IPS-20b (cell line): ENCODE data around the gene ABCF1.

Experiments
- H3K27ac ChIP-seq: one replicate; pipeline ENCODE4 v1.5.1; 2013; ENCODE audit warnings: low read length
- H3K27me3 ChIP-seq: 2 replicates; pipeline ENCODE4 v1.6.1; 2013; ENCODE audit warnings: mild to moderate bottlenecking, low read length, inconsistent platforms; ENCODE audit not compliant: insufficient read depth
- H3K36me3 ChIP-seq: 2 replicates; pipeline ENCODE4 v1.6.1; 2013; ENCODE audit warnings: low read depth, mild to moderate bottlenecking, inconsistent platforms, low read length, moderate library complexity; ENCODE audit not compliant: insufficient read depth
- H3K4me1 ChIP-seq: 2 replicates; pipeline ENCODE4 v1.6.1; 2013; ENCODE audit warnings: mild to moderate bottlenecking, control low read depth, inconsistent platforms, low read length, moderate library complexity; ENCODE audit not compliant: insufficient read depth
- H3K4me3 ChIP-seq: 2 replicates; pipeline ENCODE4 v1.5.1; 2013; ENCODE audit warnings: mild to moderate bottlenecking, low read length, inconsistent platforms
- H3K9ac ChIP-seq: 2 replicates; pipeline ENCODE4 v1.6.1; 2013; ENCODE audit warnings: low read depth, mild to moderate bottlenecking, inconsistent platforms, low read length, moderate library complexity
- H3K9me3 ChIP-seq: 2 replicates; pipeline ENCODE4 v1.6.1; 2013; ENCODE audit warnings: mild to moderate bottlenecking, low read depth, low read length, inconsistent platforms; ENCODE audit not compliant: insufficient read depth

Gene ABCF1

DNA sequence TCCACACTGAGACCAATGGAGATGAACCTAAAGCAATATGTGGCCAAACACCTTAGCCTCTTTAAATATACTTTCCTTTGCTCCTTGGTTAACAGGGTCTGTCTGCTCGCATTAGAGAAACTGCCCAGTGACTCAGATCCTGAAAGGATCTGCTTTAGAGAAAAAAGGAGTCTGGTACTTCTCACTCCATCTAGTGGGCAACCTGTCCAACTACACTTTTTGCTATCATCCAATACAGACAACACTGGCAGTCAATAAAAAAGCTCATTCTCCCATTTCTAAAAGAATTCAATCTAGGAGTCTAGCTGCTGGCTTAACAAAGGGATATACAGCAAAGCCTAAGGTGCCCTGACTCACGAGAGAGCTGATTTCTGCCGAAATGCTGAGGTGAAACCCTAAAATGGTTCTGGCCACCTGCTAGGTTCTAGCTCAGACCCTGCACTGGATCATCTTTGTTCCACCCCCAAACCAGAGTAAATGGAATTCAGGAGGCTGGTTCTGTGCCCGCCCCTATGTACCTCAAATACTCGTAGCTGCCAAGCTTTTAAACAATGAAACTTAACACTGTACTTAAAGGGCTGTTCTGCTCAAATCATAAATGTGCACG is 26.5 kb upstream of the ABCF1 start:
- H3K9ac ChIP-seq = no peak overlapping the region

GRCh38 chr6:30547454-30547853 is 23.8 kb upstream of the ABCF1 start:
- H3K9ac ChIP-seq = no peak overlapping the region
- H3K4me3 ChIP-seq = no peak overlapping the region
- no peaks in the 10 kb centered on the region for H3K27me3 ChIP-seq
- peaks cover 62% of the 10 kb centered on the region for H3K36me3 ChIP-seq
- no peaks in the 10 kb centered on the region for H3K9me3 ChIP-seq
- no peak overlapping the region for H3K27ac ChIP-seq
- no peaks in the 10 kb centered on the region for H3K4me1 ChIP-seq

More for the DNA sequence above, 26.5 kb upstream of the ABCF1 start:
- Histone ChIP-seq H3K27me3 (no peaks in the 10 kb centered on the region), H3K4me3 (no peak overlapping the region), H3K36me3 (peaks cover 35% of the 10 kb centered on the region), H3K9me3 (no peaks in the 10 kb centered on the region), H3K27ac (no peak overlapping the region), H3K4me1 (no peaks in the 10 kb centered on the region)

- Histone ChIP-seq H3K4me3 (no peak overlapping the region), H3K27ac (no peak overlapping the region), H3K4me1 (no peaks in the 10 kb centered on the region), H3K27me3 (no peaks in the 10 kb centered on the region), H3K9ac (no peak overlapping the region), H3K36me3 (peaks cover 71% of the 10 kb centered on the region), H3K9me3 (no peaks in the 10 kb centered on the region)
These were observed 22.9 kb upstream of the ABCF1 start for GRCh38 chr6:30548375-30548774.

DNA sequence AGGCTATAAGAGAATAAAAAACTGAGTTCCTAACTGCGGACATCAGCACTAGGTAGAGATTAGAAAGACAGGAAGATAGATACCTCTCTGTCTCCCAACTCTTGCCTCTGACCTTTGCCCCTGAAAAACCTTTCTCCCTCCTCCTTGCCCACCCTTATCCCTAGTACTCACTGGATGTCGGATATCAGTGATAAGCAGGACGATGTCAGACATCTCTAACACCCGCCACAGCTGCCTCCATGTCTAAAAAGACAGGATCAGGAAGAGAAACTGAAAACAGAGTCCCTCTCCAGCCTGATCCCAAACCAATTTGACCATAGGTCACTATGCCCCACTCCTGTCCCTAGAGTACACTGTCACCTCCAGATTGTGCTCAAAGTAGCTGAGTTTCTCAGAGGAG is 16.8 kb upstream of the ABCF1 start:
- Histone ChIP-seq H3K4me3 (peak overlapping the region; percentile 88), H3K27me3 (no peaks in the 10 kb centered on the region), H3K4me1 (no peaks in the 10 kb centered on the region), H3K9ac (no peak overlapping the region), H3K9me3 (no peaks in the 10 kb centered on the region), H3K36me3 (peaks cover 61% of the 10 kb centered on the region), H3K27ac (no peak overlapping the region)

- H3K4me3 ChIP-seq = peak overlapping the region; percentile 88
- H3K36me3 ChIP-seq = peaks cover 57% of the 10 kb centered on the region
- H3K9ac ChIP-seq = peak overlapping the region; percentile 91; the same call in 1 of the 2 replicates
- H3K4me1 ChIP-seq = no peaks in the 10 kb centered on the region
- no peaks in the 10 kb centered on the region for H3K27me3 ChIP-seq
- peak overlapping the region; percentile 88 for H3K27ac ChIP-seq
- H3K9me3 ChIP-seq = no peaks in the 10 kb centered on the region
These were observed 16.1 kb upstream of the ABCF1 start for GRCh38 chr6:30554962-30555815.

DNA sequence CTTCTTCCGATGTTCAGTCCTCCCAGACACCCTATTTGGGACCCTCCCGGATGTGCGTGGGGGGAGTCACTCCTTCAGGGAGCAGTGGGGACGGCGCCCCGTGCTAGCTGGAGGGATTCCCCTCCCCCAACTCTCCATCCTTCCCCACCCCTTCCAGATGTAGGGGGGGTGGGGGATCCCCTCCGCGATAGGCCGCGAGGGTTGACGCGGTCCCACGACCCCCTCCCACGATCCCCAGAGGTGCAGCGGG is 15.5 kb upstream of the ABCF1 start:
- Histone ChIP-seq H3K4me3 (peak overlapping the region; percentile 88), H3K9me3 (no peaks in the 10 kb centered on the region), H3K36me3 (peaks cover 51% of the 10 kb centered on the region), H3K4me1 (no peaks in the 10 kb centered on the region), H3K27ac (peak overlapping the region; percentile 88), H3K9ac (peak overlapping the region; percentile 91; the same call in 1 of the 2 replicates), H3K27me3 (no peaks in the 10 kb centered on the region)

GRCh38 chr6:30556066-30556905 is 15.0 kb upstream of the ABCF1 start, which contains the start of gene GNL1:
GNL1 (minus strand) TSS chr6:30556489; CDS start chr6:30556203, 286 bp downstream.
- H3K4me3 ChIP-seq = peak within 1 kb of the TSS; percentile 88
- H3K9ac ChIP-seq = peak within 1 kb of the TSS; percentile 91
- no peaks in the 10 kb centered on the region for H3K27me3 ChIP-seq
- H3K36me3 ChIP-seq = peaks cover 47% of the 10 kb centered on the region
- no peaks in the 10 kb centered on the region for H3K9me3 ChIP-seq
- peak within 1 kb of the TSS; percentile 88 for H3K27ac ChIP-seq
- no peaks in the 10 kb centered on the region for H3K4me1 ChIP-seq

DNA sequence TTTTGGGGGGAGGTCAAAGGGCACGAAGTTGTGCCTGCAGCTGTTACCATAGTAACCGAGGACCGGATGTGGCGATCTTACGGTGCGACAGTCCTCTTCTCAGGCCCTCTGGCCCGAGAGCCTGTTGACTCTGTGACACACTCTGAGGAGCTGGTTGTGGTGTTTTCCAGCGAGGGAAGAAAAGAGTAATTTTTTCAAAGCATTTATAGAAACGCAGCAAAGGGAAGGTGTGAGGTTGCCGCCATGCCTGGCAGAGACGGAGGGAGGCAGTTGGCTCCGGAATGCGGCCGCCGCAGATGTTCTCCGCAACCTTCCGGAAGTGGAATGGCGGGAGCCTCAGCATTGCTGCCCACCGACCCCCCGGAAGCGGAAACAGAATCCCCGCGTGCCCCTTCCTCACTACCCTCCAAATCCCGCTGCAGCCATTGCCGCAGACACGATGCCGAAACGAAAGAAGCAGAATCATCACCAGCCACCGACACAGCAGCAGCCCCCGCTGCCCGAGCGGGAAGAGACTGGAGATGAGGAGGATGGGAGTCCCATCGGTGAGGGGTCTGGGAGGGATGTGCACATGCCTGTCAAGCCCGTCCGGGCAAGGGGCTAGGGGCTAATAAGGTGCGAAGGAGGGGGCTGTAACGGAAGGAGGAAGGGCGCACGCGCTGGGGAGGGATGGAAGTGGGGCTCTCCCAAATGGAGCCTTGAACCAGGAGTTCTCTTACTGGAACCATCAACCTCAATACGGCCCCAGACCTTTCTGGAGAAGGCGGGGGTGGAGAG is 14.1 kb upstream of the ABCF1 start, which contains the start of gene PRR3:
Gene PRR3, plus strand, starts transcription at position 390 of the 777 bp plus-strand sequence. Its CDS starts 50 bp downstream, at position 440.
- peak within 1 kb of the TSS; percentile 88 for H3K27ac ChIP-seq
- H3K4me3 ChIP-seq = peak within 1 kb of the TSS; percentile 88
- no peaks in the 10 kb centered on the region for H3K27me3 ChIP-seq
- no peaks in the 10 kb centered on the region for H3K4me1 ChIP-seq
- H3K9me3 ChIP-seq = no peaks in the 10 kb centered on the region
- H3K36me3 ChIP-seq = peaks cover 47% of the 10 kb centered on the region
- peak within 1 kb of the TSS; percentile 91 for H3K9ac ChIP-seq

DNA sequence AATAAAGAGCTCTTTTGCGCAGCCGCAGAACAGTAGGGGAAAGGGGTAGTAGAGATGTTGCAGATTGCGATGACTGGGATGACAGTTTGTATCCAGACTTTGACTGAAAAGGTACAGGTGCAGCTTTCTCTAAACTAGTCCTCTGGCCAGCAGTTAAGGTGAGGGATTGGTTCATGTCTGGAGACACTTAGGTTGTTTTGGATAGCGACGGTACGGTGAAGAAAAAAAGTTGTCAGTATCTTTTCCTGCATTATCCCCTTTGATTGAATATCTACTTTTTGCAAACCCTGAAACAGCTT is 13.6 kb upstream of the ABCF1 start:
- peak overlapping the region; percentile 88 for H3K4me3 ChIP-seq
- peak overlapping the region; percentile 88 for H3K27ac ChIP-seq
- no peaks in the 10 kb centered on the region for H3K9me3 ChIP-seq
- no peaks in the 10 kb centered on the region for H3K27me3 ChIP-seq
- H3K36me3 ChIP-seq = peaks cover 47% of the 10 kb centered on the region
- H3K4me1 ChIP-seq = no peaks in the 10 kb centered on the region
- peak overlapping the region; percentile 91 for H3K9ac ChIP-seq

GRCh38 chr6:30560930-30561329 is 10.3 kb upstream of the ABCF1 start:
- no peaks in the 10 kb centered on the region for H3K9me3 ChIP-seq
- no peak overlapping the region for H3K4me3 ChIP-seq
- H3K4me1 ChIP-seq = no peaks in the 10 kb centered on the region
- H3K36me3 ChIP-seq = peaks cover 35% of the 10 kb centered on the region
- no peak overlapping the region for H3K27ac ChIP-seq
- no peak overlapping the region for H3K9ac ChIP-seq
- H3K27me3 ChIP-seq = no peaks in the 10 kb centered on the region
